ENCODE measurements around the gene LAIR2. TPM values are rescaled to one million over a fixed set of nuclear protein-coding genes. Genes with fewer than 3 reads are reported as not detected.

The LAIR2 gene
- total and polyA plus RNA-seq, 2 of the 13 experiments (the other 11 are each of a cell fraction or from before 2014, with no cell fraction given), result 1.3 to 1.9 TPM

DNA sequence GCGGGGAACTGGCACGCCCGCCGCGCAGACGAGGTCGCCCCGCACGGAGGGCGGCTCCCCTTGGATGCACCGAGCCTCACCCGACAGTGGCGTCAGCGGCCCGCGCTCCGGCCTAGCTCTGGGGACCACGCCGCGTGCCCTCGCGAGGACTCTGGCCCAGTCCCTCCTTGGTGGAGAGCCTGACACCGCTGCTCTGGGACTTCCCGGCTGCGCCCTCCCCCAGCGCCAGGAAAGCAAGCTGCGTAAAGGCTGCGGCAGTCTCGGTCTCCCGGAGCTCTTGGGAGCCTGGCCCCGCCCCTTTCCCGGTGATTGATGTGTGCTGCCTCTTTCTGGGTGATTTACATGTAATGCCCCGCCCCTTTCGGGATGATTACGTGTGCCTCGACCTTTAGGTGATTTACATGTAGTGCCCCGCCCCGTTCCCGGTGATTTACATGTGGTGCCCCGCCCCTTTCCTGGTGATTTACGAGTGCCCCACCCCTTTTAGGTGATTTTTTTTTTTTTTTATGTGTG lies 39.0 kb upstream of the LAIR2 start, which contains the start of gene LENG9 (continued):
- TF ChIP-seq ZNF10 (CRISPR knock-in tag; IDR thresholded peaks at IDR 0.05; ENCODE audit: borderline replicate concordance, low read depth) (no peak), REPIN1 (CRISPR knock-in tag; IDR thresholded peaks at IDR 0.05; ENCODE audit: borderline replicate concordance, low read depth) (no peak; the same call in none of the 2 replicates), MBD4 (IDR thresholded peaks at IDR 0.05; ENCODE audit: borderline replicate concordance, low read length) (no peak), POGZ (CRISPR knock-in tag; IDR thresholded peaks at IDR 0.05) (no peak), RFXANK (CRISPR knock-in tag; IDR thresholded peaks at IDR 0.05) (no peak), ZNF788 (CRISPR knock-in tag; IDR thresholded peaks at IDR 0.05; ENCODE audit: borderline replicate concordance) (peak; percentile 70; the same call in 1 of the 2 replicates), FOXC1 (CRISPR knock-in tag; IDR thresholded peaks at IDR 0.05; ENCODE audit: borderline replicate concordance) (no peak), FLYWCH1 (CRISPR knock-in tag; IDR thresholded peaks at IDR 0.05) (no peak), RBM22 (optimal IDR thresholded peaks at IDR 0.05; ENCODE audit: low read length) (no peak), KLF13 (CRISPR knock-in tag; IDR thresholded peaks at IDR 0.05) (no peak), ELF3 (CRISPR knock-in tag; IDR thresholded peaks at IDR 0.05) (0 out of 2 replicates have a peak, but pooled peaks have one; percentile 8), TAF15 (IDR thresholded peaks at IDR 0.05; ENCODE audit: low read depth, low read length, poor library complexity, severe bottlenecking) (no peak), DMAP1 (CRISPR knock-in tag; IDR thresholded peaks at IDR 0.05) (no peak), ZC3H4 (CRISPR knock-in tag; IDR thresholded peaks at IDR 0.05; ENCODE audit: borderline replicate concordance) (no peak), REL (CRISPR knock-in tag; conservative IDR thresholded peaks at IDR 0.05) (no peak), ZNF569 (CRISPR knock-in tag; IDR thresholded peaks at IDR 0.05; ENCODE audit: borderline replicate concordance) (no peak), MTF2 (CRISPR knock-in tag; IDR thresholded peaks at IDR 0.05; ENCODE audit: borderline replicate concordance) (no peak), ZNF317 (CRISPR knock-in tag; IDR thresholded peaks at IDR 0.05) (peak; percentile 36; the same call in 1 of the 2 replicates), MEIS1 (CRISPR knock-in tag; IDR thresholded peaks at IDR 0.05; ENCODE audit: borderline replicate concordance) (no peak)
- TF ChIP-seq, protein P1, sequence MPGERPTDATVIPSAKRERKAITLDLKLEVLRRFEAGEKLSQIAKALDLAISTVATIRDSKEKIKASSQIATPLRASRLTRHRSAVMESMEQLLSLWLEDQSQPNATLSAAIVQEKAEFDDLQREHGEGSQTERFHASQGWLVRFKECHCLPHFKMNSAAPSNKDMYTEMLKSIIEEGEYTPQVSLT (CRISPR knock-in tag; IDR thresholded peaks at IDR 0.05; ENCODE audit: borderline replicate concordance, low read depth), result no peak
- TF ChIP-seq, protein P2, sequence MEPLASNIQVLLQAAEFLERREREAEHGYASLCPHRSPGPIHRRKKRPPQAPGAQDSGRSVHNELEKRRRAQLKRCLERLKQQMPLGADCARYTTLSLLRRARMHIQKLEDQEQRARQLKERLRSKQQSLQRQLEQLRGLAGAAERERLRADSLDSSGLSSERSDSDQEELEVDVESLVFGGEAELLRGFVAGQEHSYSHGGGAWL (CRISPR knock-in tag; IDR thresholded peaks at IDR 0.05), result no peak
- TF ChIP-seq, protein P3, sequence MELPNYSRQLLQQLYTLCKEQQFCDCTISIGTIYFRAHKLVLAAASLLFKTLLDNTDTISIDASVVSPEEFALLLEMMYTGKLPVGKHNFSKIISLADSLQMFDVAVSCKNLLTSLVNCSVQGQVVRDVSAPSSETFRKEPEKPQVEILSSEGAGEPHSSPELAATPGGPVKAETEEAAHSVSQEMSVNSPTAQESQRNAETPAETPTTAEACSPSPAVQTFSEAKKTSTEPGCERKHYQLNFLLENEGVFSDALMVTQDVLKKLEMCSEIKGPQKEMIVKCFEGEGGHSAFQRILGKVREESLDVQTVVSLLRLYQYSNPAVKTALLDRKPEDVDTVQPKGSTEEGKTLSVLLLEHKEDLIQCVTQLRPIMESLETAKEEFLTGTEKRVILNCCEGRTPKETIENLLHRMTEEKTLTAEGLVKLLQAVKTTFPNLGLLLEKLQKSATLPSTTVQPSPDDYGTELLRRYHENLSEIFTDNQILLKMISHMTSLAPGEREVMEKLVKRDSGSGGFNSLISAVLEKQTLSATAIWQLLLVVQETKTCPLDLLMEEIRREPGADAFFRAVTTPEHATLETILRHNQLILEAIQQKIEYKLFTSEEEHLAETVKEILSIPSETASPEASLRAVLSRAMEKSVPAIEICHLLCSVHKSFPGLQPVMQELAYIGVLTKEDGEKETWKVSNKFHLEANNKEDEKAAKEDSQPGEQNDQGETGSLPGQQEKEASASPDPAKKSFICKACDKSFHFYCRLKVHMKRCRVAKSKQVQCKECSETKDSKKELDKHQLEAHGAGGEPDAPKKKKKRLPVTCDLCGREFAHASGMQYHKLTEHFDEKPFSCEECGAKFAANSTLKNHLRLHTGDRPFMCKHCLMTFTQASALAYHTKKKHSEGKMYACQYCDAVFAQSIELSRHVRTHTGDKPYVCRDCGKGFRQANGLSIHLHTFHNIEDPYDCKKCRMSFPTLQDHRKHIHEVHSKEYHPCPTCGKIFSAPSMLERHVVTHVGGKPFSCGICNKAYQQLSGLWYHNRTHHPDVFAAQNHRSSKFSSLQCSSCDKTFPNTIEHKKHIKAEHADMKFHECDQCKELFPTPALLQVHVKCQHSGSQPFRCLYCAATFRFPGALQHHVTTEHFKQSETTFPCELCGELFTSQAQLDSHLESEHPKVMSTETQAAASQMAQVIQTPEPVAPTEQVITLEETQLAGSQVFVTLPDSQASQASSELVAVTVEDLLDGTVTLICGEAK (IDR thresholded peaks at IDR 0.05), result no peak
- TF ChIP-seq, protein P3 (CRISPR knock-in tag; IDR thresholded peaks at IDR 0.05), result peak; percentile 74; the same call in 1 of the 2 replicates
